IMR-90 (cell line): Measurements from ENCODE around the gene SPHK1. TPM values are rescaled to one million over a fixed set of nuclear protein-coding genes. Genes with fewer than 3 reads are reported as not detected.
"Not testable (repeated sequence)": the region's sequence is repeated elsewhere in the genome, so short reads cannot be mapped to it uniquely, and the experiment has no call there.

ENCODE experiments used
- ATAC-seq: fragments of 200-7000 bp; cut with Tn5 transposase; 2 replicates; pipeline ENCODE4 v1.9.1; 2020; ENCODE audit warnings: low read depth, mild to moderate bottlenecking, moderate library complexity
- BruUV-seq: library from RNA; stranded (reverse); fragments of 400-500 nt; replicated peaks from 2 replicates; lab custom pipeline; 2021; lab: Mats Ljungman, UMichigan
- CTCF ChIA-PET: fragments of 300-600 bp; formaldehyde crosslinking; extraction: SDS; loops from one replicate; lab custom pipeline; 2021; ENCODE audit warnings: antibody characterized with exemption; lab: Yijun Ruan, JAX
- POLR2A ChIA-PET: fragments of 300-600 bp; sonication (Branson Sonifier 250); formaldehyde crosslinking; loops from one replicate; lab custom pipeline; 2022; ENCODE audit warnings: antibody characterized with exemption; ENCODE audit not compliant: unreplicated experiment; lab: Charles Lee
- DNase-seq: peaks from one replicate; pipeline ENCODE4 v3.0.0; 2013
- H2AFZ ChIP-seq: replicated peaks from 2 replicates; pipeline ENCODE3; 2013; ENCODE audit warnings: low read length, mild to moderate bottlenecking; ENCODE audit not compliant: poor library complexity
- H2AK5ac ChIP-seq: 2 replicates; pipeline ENCODE4 v1.6.1; 2013; ENCODE audit warnings: low read depth, low read length, inconsistent platforms
- H2AK9ac ChIP-seq: replicated peaks from 2 replicates; pipeline ENCODE3; 2013; ENCODE audit warnings: mild to moderate bottlenecking, low read depth, low read length, moderate library complexity; ENCODE audit not compliant: poor library complexity
- H2BK120ac ChIP-seq: 2 replicates; pipeline ENCODE4 v1.6.1; 2013; ENCODE audit warnings: low read depth, low read length, inconsistent platforms
- H2BK15ac ChIP-seq: 3 replicates; pipeline ENCODE4 v1.6.1; 2013; ENCODE audit warnings: low read depth, low read length, inconsistent platforms
- H2BK20ac ChIP-seq: 2 replicates; pipeline ENCODE4 v1.6.1; 2013; ENCODE audit warnings: low read depth, mild to moderate bottlenecking, inconsistent platforms, low read length, moderate library complexity
- H2BK5ac ChIP-seq: 2 replicates; pipeline ENCODE4 v1.6.1; 2013; ENCODE audit warnings: mild to moderate bottlenecking, low read depth, low read length, inconsistent platforms; ENCODE audit not compliant: poor library complexity, severe bottlenecking
- H3K14ac ChIP-seq: replicated peaks from 2 replicates; pipeline ENCODE4 v1.6.1; 2013; ENCODE audit warnings: low read depth, low read length, inconsistent platforms
- H3K18ac ChIP-seq: 2 replicates; pipeline ENCODE4 v1.6.1; 2013; ENCODE audit warnings: low read depth, low read length, control low read depth
- H3K23ac ChIP-seq: 2 replicates; pipeline ENCODE4 v1.6.1; 2013; ENCODE audit warnings: low read depth, low read length, inconsistent platforms
- H3K27ac ChIP-seq: 2 replicates; pipeline ENCODE4 v1.5.1; 2013; ENCODE audit warnings: mild to moderate bottlenecking, control low read depth, low read length; ENCODE audit not compliant: insufficient read depth
- H3K27me3 ChIP-seq: 2 replicates; pipeline ENCODE4 v1.6.1; 2013; ENCODE audit warnings: low read length; ENCODE audit not compliant: control insufficient read depth, insufficient read depth
- H3K36me3 ChIP-seq: 2 replicates; pipeline ENCODE4 v1.6.1; 2013; ENCODE audit warnings: low read length, mixed read lengths; ENCODE audit not compliant: control insufficient read depth, insufficient read depth
- H3K4ac ChIP-seq: 2 replicates; pipeline ENCODE4 v1.6.1; 2013; ENCODE audit warnings: low read depth, low read length, inconsistent platforms
- H3K4me1 ChIP-seq: 2 replicates; pipeline ENCODE4 v1.6.1; 2013; ENCODE audit warnings: low read length, mixed read lengths; ENCODE audit not compliant: control insufficient read depth, insufficient read depth
- H3K4me2 ChIP-seq: 2 replicates; pipeline ENCODE4 v1.6.1; 2013; ENCODE audit warnings: low read depth, mild to moderate bottlenecking, control low read depth, low read length, moderate library complexity
- H3K4me3 ChIP-seq: 2 replicates; pipeline ENCODE4 v1.5.1; 2013; ENCODE audit warnings: low read depth, mild to moderate bottlenecking, control low read depth, low read length, moderate library complexity; ENCODE audit not compliant: insufficient read depth
- H3K56ac ChIP-seq: 2 replicates; pipeline ENCODE4 v1.6.1; 2013; ENCODE audit warnings: low read length, inconsistent platforms; ENCODE audit not compliant: insufficient read depth; ENCODE audit errors: extremely low read depth
- H3K79me1 ChIP-seq, 2 experiments: 2 replicates each; pipeline ENCODE4 v1.6.1; 2013; ENCODE audit warnings: low read length in 2 of 2, inconsistent platforms in 1 of 2, low read depth in 1 of 2
- H3K9ac ChIP-seq: 2 replicates; pipeline ENCODE4 v1.6.1; 2013; ENCODE audit warnings: low read depth, low read length, control low read depth
- H3K9me1 ChIP-seq: 2 replicates; pipeline ENCODE4 v1.6.1; 2013; ENCODE audit warnings: low read length, inconsistent platforms; ENCODE audit not compliant: insufficient read depth
- H3K9me3 ChIP-seq: 2 replicates; pipeline ENCODE4 v1.6.1; 2013; ENCODE audit warnings: low read length; ENCODE audit not compliant: control insufficient read depth, insufficient read depth
- H4K20me1 ChIP-seq: 2 replicates; pipeline ENCODE4 v1.6.1; 2013; ENCODE audit warnings: low read length, inconsistent platforms; ENCODE audit not compliant: insufficient read depth
- H4K5ac ChIP-seq: 2 replicates; pipeline ENCODE4 v1.6.1; 2013; ENCODE audit warnings: mild to moderate bottlenecking, low read depth, low read length, control low read depth
- H4K8ac ChIP-seq, 2 experiments: 2 replicates each; pipeline ENCODE4 v1.6.1; 2013; ENCODE audit warnings: low read depth in 2 of 2, low read length in 2 of 2, control low read depth in 1 of 2, inconsistent platforms in 1 of 2
- H4K91ac ChIP-seq: 2 replicates; pipeline ENCODE4 v1.6.1; 2013; ENCODE audit warnings: low read depth, low read length, inconsistent platforms; ENCODE audit not compliant: insufficient read depth
- WGBS, 2 experiments: methylation state at CpG; one replicate each; pipeline versions ENCODE4 v1.1.5 to v1.1.7; 2013; ENCODE audit warnings: missing lambda C conversion rate in 2 of 2; ENCODE audit not compliant: insufficient read length in 1 of 2; ENCODE audit errors: extremely low coverage in 2 of 2; 5-methylcytosine and 5-hydroxymethylcytosine counted together
- dilution Hi-C: fragments of 300-500 bp; cut with HindIII; formaldehyde crosslinking; loops from one replicate; pipeline ENCODE4 v1.14.3; 2018; ENCODE audit warnings: low sequenced_read_pairs; ENCODE audit not compliant: unreplicated experiment
- in situ Hi-C: fragments of 300-500 bp; cut with MboI; formaldehyde crosslinking; loops from 3 replicates; pipeline ENCODE4 v1.14.3; 2019; ENCODE audit warnings: low sequenced_read_pairs, inconsistent platforms, mixed read lengths
- intact Hi-C: fragments of 100-400 bp; cut with micrococcal nuclease; formaldehyde crosslinking; loops from 2 replicates; pipeline ENCODE4 v1.10.0; 2022
- polyA plus RNA-seq, 3 experiments: library from polyadenylated mRNA; depleted of rRNA; stranded (reverse); fragments of >200 nt; gene quantifications; 2 replicates each; pipeline ENCODE4 v1.2.3, GENCODE V29; 2012; ENCODE audit warnings: low replicate concordance in 1 of 3
- total RNA-seq: library from RNA; depleted of rRNA; stranded (reverse); fragments of >200 nt; gene quantifications from 2 replicates; pipeline ENCODE4 v1.2.3, GENCODE V29; 2012

SPHK1 gene
- total and polyA plus RNA-seq, 2 of the 4 experiments (the other 2 are of a cell fraction): 44.4 to 82.7 TPM

DNA sequence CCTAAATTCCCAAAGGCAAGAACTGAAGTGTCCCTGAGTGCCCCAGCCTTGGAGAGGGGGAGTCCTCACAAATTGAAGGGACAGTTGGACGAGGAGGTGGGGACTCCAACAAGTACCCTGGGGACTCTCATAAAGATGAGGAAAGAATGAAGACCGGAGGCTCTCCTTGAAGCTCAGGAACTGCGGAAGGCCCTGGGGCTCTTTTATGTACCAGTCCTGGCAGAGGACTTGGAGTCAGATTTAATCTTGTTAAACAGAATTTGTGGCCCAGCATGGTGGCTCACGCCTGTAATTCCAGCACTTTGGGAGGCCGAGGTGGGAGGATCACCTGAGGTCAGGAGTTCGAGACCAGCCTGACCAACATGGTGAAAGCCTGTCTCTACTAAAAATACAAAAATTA lies 24.6 kb upstream of the SPHK1 start:
- H4K8ac ChIP-seq, H3K79me1 ChIP-seq, H3K27ac ChIP-seq, CTCF ChIA-PET, H4K5ac ChIP-seq, dilution Hi-C loops, H3K4me1 ChIP-seq, BruUV-seq, H4K91ac ChIP-seq, H2AFZ ChIP-seq, H2BK120ac ChIP-seq, H2AK5ac ChIP-seq, H3K9ac ChIP-seq, H3K56ac ChIP-seq, ATAC-seq, H2AK9ac ChIP-seq, H4K20me1 ChIP-seq, H3K4me2 ChIP-seq, H3K4ac ChIP-seq, H3K36me3 ChIP-seq, H3K4me3 ChIP-seq, in situ Hi-C loops, H2BK5ac ChIP-seq, H3K23ac ChIP-seq, POLR2A ChIA-PET, intact Hi-C loops, H3K9me3 ChIP-seq, H3K9me1 ChIP-seq, H2BK15ac ChIP-seq, H2BK20ac ChIP-seq, H3K14ac ChIP-seq, DNase-seq, H3K27me3 ChIP-seq, H3K18ac ChIP-seq: not testable (repeated sequence)
- WGBS, 2 experiments: no CpG with 5 or more reads among the region's 6 CpGs
